Right cardiac atrium (tissue), 5 donors: ENCODE data around the gene KCNE3. TPM values are rescaled to one million over a fixed set of nuclear protein-coding genes. Genes with fewer than 3 reads are reported as not detected.
A peak's percentile ranks its signal among the peaks of the same experiment; 100 is the strongest.

Source experiments
- ATAC-seq, 2 donors: fragments of 200-7000 bp; cut with Tn5 transposase; one replicate each; pipeline versions ENCODE4 v1.8.0 to v1.9.1; 2020; ENCODE audit warnings: moderate library complexity in 2 of 2, mild to moderate bottlenecking in 1 of 2
- DNase-seq, 3 donors: peaks; one replicate each; pipeline ENCODE4 v3.0.0-alpha.2; 2020
- H3K27ac ChIP-seq: one replicate; pipeline ENCODE4 v1.5.1; 2013; ENCODE audit warnings: mild to moderate bottlenecking, low read length, control low read depth, moderate library complexity
- H3K27me3 ChIP-seq: one replicate; pipeline ENCODE4 v1.6.1; 2013; ENCODE audit not compliant: control insufficient read depth, insufficient read depth
- H3K4me1 ChIP-seq: one replicate; pipeline ENCODE4 v1.6.1; 2013; ENCODE audit warnings: low read length; ENCODE audit not compliant: control insufficient read depth, insufficient read depth
- H3K4me3 ChIP-seq: one replicate; pipeline ENCODE4 v1.5.1; 2013; ENCODE audit warnings: low read length, control low read depth
- H3K9me3 ChIP-seq: one replicate; pipeline ENCODE4 v1.6.1; 2013; ENCODE audit warnings: low read length; ENCODE audit not compliant: control insufficient read depth
- WGBS: extraction: QIAGEN DNeasy Blood & Tissue Kit; methylation state at CpG from one replicate; pipeline ENCODE4 v1.1.7; 2013; 5-methylcytosine and 5-hydroxymethylcytosine counted together
- intact Hi-C, 4 donors: fragments of 100-400 bp; cut with DNase I; formaldehyde crosslinking; loops; one replicate each; pipeline versions ENCODE4 v1.11.0 to v1.14.0; 2022 to 2023
- long read RNA-seq, 4 donors: library from polyadenylated mRNA; unstranded; transcript quantifications; one replicate each; pipeline ENCODE4 v2.0.0, GENCODE V29; 2020 to 2021
- polyA plus RNA-seq: library from polyadenylated mRNA; stranded (reverse); fragments of 200-250 nt; gene quantifications from one replicate; pipeline ENCODE4 v1.2.3, GENCODE V29; 2013
- total RNA-seq, 4 donors: library from RNA; stranded (reverse); fragmentation: NEBNext Ultra II Directional; extraction: Animal tissue kit (Norgen Biotek cat#: 25700); gene quantifications; one replicate each; pipeline ENCODE4 v1.2.1, GENCODE V29; 2021
- donor health status: healthy with polysubstance abuse.
- donor health status: DM: no; HTN: yes; CAD: no.
- donor health status: DM: no; HTN: no; CAD: no.
- donor health status: DM: no; HTN: yes; CAD: no; lungs with severe emphysema.
- donor health status: DM: yes; HTN: yes; CAD: no.

Gene KCNE3
- total RNA-seq (1 to 10 TPM; 3.8 to 7.4 (median 4.8) TPM), polyA plus RNA-seq (2.2 TPM)
- long read RNA-seq, donor 1, partial matches to known transcripts = 0 of 3 reads
- long read RNA-seq, donor 1, other reads (novel, unspliced or antisense) = 1 of 3 reads
- long read RNA-seq, donor 2, partial matches to known transcripts = 0 of 4 reads
- long read RNA-seq, donor 2, other reads (novel, unspliced or antisense) = 0 of 4 reads
- long read RNA-seq, donor 3, partial matches to known transcripts = 0 of 2 reads
- long read RNA-seq, donor 3, other reads (novel, unspliced or antisense) = 0 of 2 reads
- long read RNA-seq, donor 4, partial matches to known transcripts = 0 of 2 reads
- long read RNA-seq, donor 4, other reads (novel, unspliced or antisense) = 1 of 2 reads

DNA sequence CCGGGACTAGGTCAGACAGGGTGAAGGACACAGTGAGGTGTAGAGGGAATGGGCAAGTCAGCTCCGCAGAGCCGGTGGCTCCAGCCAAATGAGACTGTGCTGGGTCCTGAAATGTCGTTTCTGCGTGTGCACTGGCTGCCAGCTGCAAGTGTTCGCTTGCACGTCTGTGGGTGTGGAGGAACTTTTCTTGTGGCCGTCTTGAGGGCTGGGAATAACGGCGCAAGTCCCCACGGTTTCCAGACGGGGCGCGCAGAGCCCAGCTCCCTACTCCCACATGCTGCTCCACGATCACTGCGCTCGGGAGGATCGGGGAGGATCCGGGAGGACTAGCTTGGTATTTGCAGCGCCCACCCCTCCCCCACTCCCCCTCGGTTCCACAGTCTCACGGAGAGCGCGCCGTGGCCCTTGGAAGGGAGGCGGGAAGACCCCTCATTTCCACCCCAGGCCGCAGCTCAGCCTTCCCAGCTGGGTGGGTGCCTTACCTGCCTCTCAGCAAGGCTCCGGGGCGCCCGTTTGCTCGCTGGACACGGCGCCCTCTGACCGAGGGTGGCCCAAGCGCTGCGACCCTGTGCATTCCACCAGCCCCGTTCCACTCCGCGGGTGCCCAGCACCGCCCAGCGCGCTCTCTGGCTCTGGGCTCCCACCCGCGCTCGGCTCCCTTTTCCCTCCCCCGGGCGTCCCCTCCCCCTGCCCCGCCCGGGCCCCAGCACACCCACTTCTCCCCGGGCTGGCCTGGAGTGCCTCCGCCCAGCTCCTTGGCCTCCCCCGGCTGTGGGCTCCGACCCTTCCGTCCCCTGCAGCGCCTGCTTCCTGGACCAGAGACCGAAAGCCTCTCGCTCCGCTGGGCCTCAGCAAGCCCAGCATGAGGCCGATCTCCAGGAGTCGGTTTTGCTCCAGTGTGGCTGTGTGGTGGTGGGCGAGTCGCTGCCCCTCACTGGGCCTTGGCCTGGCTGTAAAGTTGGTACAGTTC is at the start of gene KCNE3:
Gene KCNE3 (minus strand): TSS at position 634 of the 970 bp plus-strand sequence. CDS start 9,986 bp downstream, outside the sequence.
- Histone ChIP-seq H3K27me3 (no peaks in the 10 kb centered on the region), H3K4me1 (peaks cover 4% of the 10 kb centered on the region), H3K27ac (peak within 1 kb of the TSS; percentile 18), H3K4me3 (peak within 1 kb of the TSS; percentile 72), H3K9me3 (no peaks in the 10 kb centered on the region)
- intact Hi-C loops = no loop called here
- peak; percentile 93 to 95 for ATAC-seq
- peak; percentile 61 to 90 (median 89) for DNase-seq
- WGBS = 8% methylated on average over 62 of the region's 62 CpGs

GRCh38 chr11:74507582-74507981 is 40.2 kb upstream of the KCNE3 start:
- intact Hi-C loops = no loop called here
- WGBS = 74% methylated on average over 2 of the region's 2 CpGs

GRCh38 chr11:74506823-74507222 is 39.5 kb upstream of the KCNE3 start:
- DNase-seq = no peak

More at GRCh38 chr11:74507582-74507981, 40.2 kb upstream of the KCNE3 start:
- no peaks in the 10 kb centered on the region for H3K27me3 ChIP-seq
- DNase-seq = no peak
- no peak for ATAC-seq
- H3K27ac ChIP-seq = no peak overlapping the region
- H3K9me3 ChIP-seq = no peaks in the 10 kb centered on the region
- H3K4me3 ChIP-seq = no peak overlapping the region
- no peaks in the 10 kb centered on the region for H3K4me1 ChIP-seq

GRCh38 chr11:74505911-74506310 is 38.6 kb upstream of the KCNE3 start:
- no peak overlapping the region for H3K27ac ChIP-seq
- 85% methylated on average over 4 of the region's 4 CpGs for WGBS
- H3K4me1 ChIP-seq = no peaks in the 10 kb centered on the region
- no peak for DNase-seq
- intact Hi-C loops = no loop called here
- no peak for ATAC-seq
- H3K9me3 ChIP-seq = no peaks in the 10 kb centered on the region
- no peaks in the 10 kb centered on the region for H3K27me3 ChIP-seq
- H3K4me3 ChIP-seq = no peak overlapping the region

More at GRCh38 chr11:74506823-74507222, 39.5 kb upstream of the KCNE3 start:
- ATAC-seq = no peak
- Histone ChIP-seq H3K27ac (no peak overlapping the region), H3K9me3 (no peaks in the 10 kb centered on the region), H3K27me3 (no peaks in the 10 kb centered on the region), H3K4me1 (no peaks in the 10 kb centered on the region), H3K4me3 (no peak overlapping the region)
- 81% methylated on average over 1 of the region's 1 CpG for WGBS
- intact Hi-C loops = no loop called here

DNA sequence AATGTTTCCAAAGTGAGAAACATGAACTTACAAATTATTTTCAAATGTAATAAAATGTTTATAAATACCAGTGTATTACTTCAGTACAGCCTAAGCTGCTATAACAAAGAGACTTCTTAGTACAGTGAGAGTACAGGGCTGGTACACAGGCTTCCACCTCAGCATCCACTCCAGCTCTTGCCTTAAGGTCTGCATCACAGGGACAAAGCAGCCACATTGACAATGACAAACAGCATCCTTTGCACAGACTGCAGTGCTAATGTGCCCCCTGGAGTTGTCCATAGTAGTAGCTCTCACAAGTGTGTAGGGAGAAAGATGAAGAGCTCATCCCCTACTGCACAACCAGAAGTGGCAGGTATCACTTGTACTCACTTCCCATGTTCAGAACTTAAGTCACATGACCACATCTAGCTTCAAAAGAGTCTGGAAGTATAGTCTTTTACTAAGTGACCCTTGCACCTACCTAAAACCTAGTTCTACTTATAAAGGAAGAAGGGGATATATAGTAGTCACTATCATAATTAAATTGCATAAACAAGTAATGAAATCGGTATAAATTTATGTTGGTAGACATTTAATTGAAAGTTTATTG is 36.8 kb upstream of the KCNE3 start:
- Histone ChIP-seq H3K27ac (no peak overlapping the region), H3K4me1 (no peaks in the 10 kb centered on the region), H3K4me3 (no peak overlapping the region), H3K9me3 (no peaks in the 10 kb centered on the region), H3K27me3 (no peaks in the 10 kb centered on the region)
- DNase-seq (no peak), ATAC-seq (no peak)
- intact Hi-C loops = no loop called here
- WGBS = 94% methylated on average over 1 of the region's 1 CpG

GRCh38 chr11:74494916-74495315 is 27.6 kb upstream of the KCNE3 start:
- Histone ChIP-seq H3K4me1 (peaks cover 3% of the 10 kb centered on the region), H3K9me3 (no peaks in the 10 kb centered on the region), H3K4me3 (no peak overlapping the region), H3K27ac (no peak overlapping the region), H3K27me3 (no peaks in the 10 kb centered on the region)
- no peak for ATAC-seq
- WGBS = 87% methylated on average over 1 of the region's 1 CpG
- DNase-seq = no peak
- intact Hi-C loops = loop anchor here in 2 of 4 donors (10.0 kb wide), 2 partner anchors 70 to 250 kb away; partner anchors contain the start of gene RNF169 (in 1 of the 2)

DNA sequence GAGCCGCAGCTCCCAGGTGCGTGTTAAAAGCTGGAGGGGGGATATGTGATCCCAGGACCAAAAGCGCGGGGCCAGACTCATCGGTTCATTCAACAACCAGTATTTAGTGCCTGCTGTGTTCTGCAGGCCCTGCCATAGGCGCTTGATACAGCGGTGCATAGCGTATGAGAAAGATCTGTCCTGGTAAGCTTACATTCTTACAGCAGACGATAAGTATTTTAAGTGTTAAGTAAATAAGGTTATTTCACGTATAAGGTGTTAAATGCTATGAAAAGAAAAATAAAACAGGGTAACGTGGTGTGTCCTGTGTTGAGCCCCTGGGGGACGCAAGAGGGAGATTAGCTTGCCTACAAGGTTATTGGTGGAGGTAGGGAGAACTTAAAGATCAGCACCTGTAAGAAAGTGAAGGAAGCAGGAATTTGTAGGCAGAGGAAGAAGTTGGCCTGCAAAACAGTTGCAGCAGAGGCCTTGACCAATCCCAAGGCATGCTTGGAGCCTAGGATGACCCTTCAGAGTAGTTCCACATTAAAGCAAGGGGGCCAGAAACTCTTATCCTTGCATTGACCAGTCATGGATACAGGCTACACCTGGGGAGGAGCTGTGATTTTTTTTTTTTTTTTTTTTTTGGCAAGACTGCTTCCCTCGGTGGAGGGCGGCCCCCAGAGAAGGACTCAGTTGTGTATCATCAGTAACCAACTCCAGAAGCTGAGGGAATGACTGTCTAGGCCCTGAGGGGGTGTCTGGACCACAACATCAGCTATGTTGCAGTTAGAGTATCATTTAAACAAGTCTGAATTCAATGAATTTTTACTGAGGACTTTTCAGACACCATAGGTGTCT is 26.7 kb upstream of the KCNE3 start:
- H3K4me3 ChIP-seq = peak overlapping the region; percentile 85
- intact Hi-C loops = loop anchor here in 2 of 4 donors (10.0 kb wide), 2 partner anchors 71 to 251 kb away; partner anchors contain the start of gene RNF169 (in 1 of the 2)
- peaks cover 3% of the 10 kb centered on the region for H3K4me1 ChIP-seq
- 15% methylated on average over 14 of the region's 14 CpGs for WGBS
- no peaks in the 10 kb centered on the region for H3K27me3 ChIP-seq
- no peaks in the 10 kb centered on the region for H3K9me3 ChIP-seq
- DNase-seq (no peak), ATAC-seq (no peak)
- peak overlapping the region; percentile 99 for H3K27ac ChIP-seq

DNA sequence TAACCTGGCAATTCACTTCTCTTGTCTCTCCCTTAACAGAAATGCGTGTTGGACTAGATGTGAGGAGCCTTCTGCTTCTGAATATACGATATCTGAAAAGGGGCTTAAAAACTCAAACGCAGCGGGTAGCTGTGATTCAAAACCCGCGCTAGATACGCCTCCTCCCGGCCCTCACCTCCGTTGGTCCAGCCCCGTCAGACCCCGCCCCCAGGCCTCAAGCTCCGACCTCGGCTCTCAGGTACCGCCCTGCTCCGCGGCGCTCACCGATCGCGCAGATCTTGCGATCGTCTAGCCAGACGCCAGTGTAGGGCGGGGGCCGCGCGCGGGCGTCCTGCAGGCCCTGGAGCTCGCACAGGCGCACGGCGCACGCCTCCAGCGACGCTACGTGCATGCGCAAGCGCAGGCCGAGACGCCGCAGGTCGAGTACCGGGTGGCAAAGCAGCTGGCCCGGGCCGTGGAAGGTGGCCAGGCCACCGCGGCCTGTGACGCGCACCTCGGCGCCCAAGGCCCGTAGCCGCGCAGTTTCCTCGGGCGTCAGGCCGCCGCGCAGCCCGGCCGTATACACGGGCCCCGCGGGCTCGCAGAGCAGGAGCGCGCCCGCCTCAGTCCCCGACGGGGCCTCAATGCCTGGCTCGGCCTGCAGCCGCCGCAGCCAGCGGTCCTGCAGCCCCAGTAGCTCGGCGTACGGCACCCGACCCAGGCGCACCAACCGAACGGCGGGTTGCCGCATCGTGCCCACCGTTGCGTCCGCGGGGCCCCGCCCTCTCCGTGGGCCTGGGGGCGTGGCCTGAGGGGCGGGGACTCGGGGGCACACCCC is 25.8 kb upstream of the KCNE3 start, which contains the start of gene LIPT2:
Gene LIPT2 (minus strand): TSS at position 751 of the 817 bp plus-strand sequence. CDS start 21 bp downstream, at position 730.
- Histone ChIP-seq H3K9me3 (no peaks in the 10 kb centered on the region), H3K27me3 (no peaks in the 10 kb centered on the region), H3K27ac (peak within 1 kb of the TSS; percentile 99), H3K4me3 (peak within 1 kb of the TSS; percentile 85), H3K4me1 (peaks cover 3% of the 10 kb centered on the region)
- DNase-seq = peak; percentile 98 to 99 (median 99)
- intact Hi-C loops = loop anchor here in 2 of 4 donors (10.0 kb wide), 2 partner anchors 72 to 252 kb away; partner anchors contain the start of gene RNF169 (in 1 of the 2)
- under 1% methylated on average over 94 of the region's 94 CpGs for WGBS
- peak; percentile 99 for ATAC-seq

GRCh38 chr11:74492084-74492483 is 24.7 kb upstream of the KCNE3 start:
- intact Hi-C loops = loop anchor here in 2 of 4 donors (10.0 kb wide), 2 partner anchors 73 to 253 kb away; partner anchors contain the start of gene RNF169 (in 1 of the 2)
- no peaks in the 10 kb centered on the region for H3K27me3 ChIP-seq
- DNase-seq = peak in 1 of 3 donors; percentile 40
- H3K4me1 ChIP-seq = peaks cover 3% of the 10 kb centered on the region
- H3K4me3 ChIP-seq = no peak overlapping the region
- no peak for ATAC-seq
- no peak overlapping the region for H3K27ac ChIP-seq
- H3K9me3 ChIP-seq = no peaks in the 10 kb centered on the region
- WGBS = 88% methylated on average over 11 of the region's 11 CpGs
